Suprapubic skin (tissue), 4 donors: ENCODE data around the gene RNF215. TPM values are rescaled to one million over a fixed set of nuclear protein-coding genes. Genes with fewer than 3 reads are reported as not detected.

Source experiments
- DNase-seq, 2 donors: peaks; one replicate each; pipeline ENCODE4 v3.0.0-alpha.2; 2019; ENCODE audit warnings: low spot score in 2 of 2
- H3K27ac ChIP-seq: fragments of 200-600 bp; sonication (generic); one replicate; pipeline ENCODE4 v1.5.1; 2019
- H3K27me3 ChIP-seq: fragments of 200-600 bp; sonication (generic); one replicate; pipeline ENCODE4 v1.5.1; 2019
- H3K36me3 ChIP-seq: fragments of 200-600 bp; sonication (generic); one replicate; pipeline ENCODE4 v1.5.1; 2019
- H3K4me1 ChIP-seq: fragments of 200-600 bp; sonication (generic); one replicate; pipeline ENCODE4 v1.5.1; 2019
- H3K4me3 ChIP-seq: fragments of 200-600 bp; sonication (generic); one replicate; pipeline ENCODE4 v1.5.1; 2019; ENCODE audit warnings: mild to moderate bottlenecking
- H3K9me3 ChIP-seq: fragments of 200-600 bp; sonication (generic); one replicate; pipeline ENCODE4 v1.5.1; 2019
- CTCF ChIP-seq, 2 donors: fragments of 200-600 bp in 1 of 2; fragments of 450-650 bp in 1 of 2; sonication (generic) in 1 of 2; IDR thresholded peaks; one replicate each; pipeline ENCODE4 v1.5.1; 2016 to 2019; ENCODE audit warnings: antibody characterized with exemption in 2 of 2, mild to moderate bottlenecking in 1 of 2, moderate library complexity in 1 of 2
- EP300 ChIP-seq: sonication (generic); formaldehyde crosslinking; IDR thresholded peaks from one replicate; pipeline ENCODE4 v1.6.1; 2017; ENCODE audit warnings: antibody characterized with exemption
- POLR2A ChIP-seq, 2 donors: fragments of 450-650 bp; IDR thresholded peaks; one replicate each; pipeline ENCODE4 v1.6.1; 2017; ENCODE audit warnings: antibody characterized with exemption in 2 of 2, mild to moderate bottlenecking in 2 of 2, moderate library complexity in 2 of 2
- POLR2AphosphoS5 ChIP-seq, 3 donors: sonication (generic); formaldehyde crosslinking; IDR thresholded peaks; one replicate each; pipeline ENCODE4 v1.6.1; 2017; ENCODE audit warnings: antibody characterized with exemption in 3 of 3
- whole genome bisulfite sequencing: methylation state at CpG from one replicate; pipeline ENCODE4 v1.1.5; 2018; 5-methylcytosine and 5-hydroxymethylcytosine counted together
- total RNA-seq, 4 donors: library from RNA; depleted of rRNA; stranded (reverse); fragments of >200 nt; gene quantifications; one replicate each; pipeline ENCODE4 v1.1.0, GENCODE V29; 2016

Gene RNF215
- total RNA-seq, 4 donors from 2014 or later: 6.3 to 15.5 (median 10.2) TPM

GRCh38 chr22:30416403-30416802 lies 29.2 kb upstream of the RNF215 start:
- Histone ChIP-seq H3K4me1 (peaks cover 20% of the 10 kb centered on the region), H3K27ac (no peak overlapping the region), H3K27me3 (no peaks in the 10 kb centered on the region), H3K4me3 (no peak overlapping the region), H3K9me3 (no peaks in the 10 kb centered on the region), H3K36me3 (peaks cover 65% of the 10 kb centered on the region)
- WGBS: 62% methylated on average over 2 of the region's 2 CpGs
- TF ChIP-seq POLR2A (IDR thresholded peaks at IDR 0.05) (no peak), CTCF (IDR thresholded peaks at IDR 0.05) (no peak), EP300 (no peak)
- DNase-seq: no peak

GRCh38 chr22:30414525-30415047 lies 27.4 kb upstream of the RNF215 start:
- Histone ChIP-seq H3K36me3 (peaks cover 78% of the 10 kb centered on the region), H3K27me3 (no peaks in the 10 kb centered on the region), H3K4me3 (no peak overlapping the region), H3K4me1 (peaks cover 4% of the 10 kb centered on the region), H3K9me3 (no peaks in the 10 kb centered on the region), H3K27ac (no peak overlapping the region)
- TF ChIP-seq POLR2AphosphoS5 (IDR thresholded peaks at IDR 0.05) (no peak), CTCF (IDR thresholded peaks at IDR 0.05) (no peak), EP300 (no peak), POLR2A (IDR thresholded peaks at IDR 0.05) (no peak)
- 73% methylated on average over 4 of the region's 4 CpGs for WGBS
- DNase-seq: no peak

DNA sequence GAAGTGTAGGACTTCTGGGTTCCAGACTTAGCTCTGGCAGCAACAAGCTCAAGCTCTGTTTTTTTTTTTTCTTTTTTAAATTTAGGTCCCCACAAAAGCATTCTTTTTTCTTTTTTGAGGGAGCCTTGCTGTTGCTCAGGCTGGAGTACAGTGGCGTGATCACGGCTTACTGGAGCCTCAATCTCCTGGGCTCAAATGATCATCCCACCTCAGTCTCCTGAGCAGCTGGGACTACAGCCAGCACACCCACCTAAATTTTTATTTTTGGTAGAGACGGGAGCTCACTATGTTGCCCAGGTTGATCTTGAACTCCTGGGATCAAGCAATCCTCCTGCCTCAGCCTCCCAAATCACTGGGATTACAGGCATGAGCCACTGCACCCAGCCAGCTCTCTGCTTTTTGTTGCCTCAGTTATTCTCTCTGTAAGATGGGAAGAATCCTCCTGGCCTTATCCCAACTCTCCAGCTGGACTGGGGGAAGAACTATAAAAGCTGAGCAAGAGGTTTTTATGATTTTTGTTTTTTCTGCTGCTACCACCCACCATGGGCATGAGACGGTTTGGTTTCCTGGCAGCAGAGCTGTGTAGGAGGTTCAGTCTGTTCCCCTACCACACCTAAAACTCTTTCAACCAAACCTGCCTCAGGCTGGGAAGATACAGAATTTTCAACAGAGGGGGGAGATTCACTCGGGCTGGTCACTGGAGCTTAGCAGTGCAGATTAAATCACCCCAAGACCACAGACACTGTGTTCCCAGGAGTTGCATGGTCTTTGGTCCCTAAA lies 26.7 kb upstream of the RNF215 start:
- 65% methylated on average over 5 of the region's 5 CpGs for WGBS
- Histone ChIP-seq H3K27me3 (no peaks in the 10 kb centered on the region), H3K36me3 (peaks cover 84% of the 10 kb centered on the region), H3K9me3 (no peaks in the 10 kb centered on the region), H3K4me1 (peaks cover 8% of the 10 kb centered on the region), H3K4me3 (no peak overlapping the region), H3K27ac (no peak overlapping the region)
- no peak for DNase-seq
- no peak for TF ChIP-seq POLR2A (IDR thresholded peaks at IDR 0.05)
- no peak for TF ChIP-seq CTCF (IDR thresholded peaks at IDR 0.05)

- Histone ChIP-seq H3K4me1 (peaks cover 13% of the 10 kb centered on the region), H3K36me3 (peaks cover 79% of the 10 kb centered on the region), H3K9me3 (no peaks in the 10 kb centered on the region), H3K4me3 (no peak overlapping the region), H3K27ac (no peak overlapping the region), H3K27me3 (no peaks in the 10 kb centered on the region)
- no peak for TF ChIP-seq CTCF (IDR thresholded peaks at IDR 0.05)
- no peak for TF ChIP-seq POLR2A (IDR thresholded peaks at IDR 0.05)
- no peak for TF ChIP-seq EP300
- TF ChIP-seq POLR2AphosphoS5 (IDR thresholded peaks at IDR 0.05): no peak
- no peak for DNase-seq
- WGBS: 93% methylated on average over 4 of the region's 4 CpGs
Measured at GRCh38 chr22:30413001-30413400, 25.8 kb upstream of the RNF215 start.

GRCh38 chr22:30411780-30412179 lies 24.6 kb upstream of the RNF215 start:
- DNase-seq: no peak
- H3K9me3 ChIP-seq: no peaks in the 10 kb centered on the region
- H3K27me3 ChIP-seq: no peaks in the 10 kb centered on the region
- H3K4me3 ChIP-seq: no peak overlapping the region
- TF ChIP-seq POLR2A (IDR thresholded peaks at IDR 0.05) (no peak), EP300 (no peak), CTCF (IDR thresholded peaks at IDR 0.05) (no peak), POLR2AphosphoS5 (IDR thresholded peaks at IDR 0.05) (no peak)
- H3K27ac ChIP-seq: no peak overlapping the region
- H3K36me3 ChIP-seq: peaks cover 74% of the 10 kb centered on the region
- peaks cover 13% of the 10 kb centered on the region for H3K4me1 ChIP-seq
- WGBS: 57% methylated on average over 3 of the region's 3 CpGs
